ENCODE data around the gene EIF4EBP2. TPM values are rescaled to one million over a fixed set of nuclear protein-coding genes. Genes with fewer than 3 reads are reported as not detected.

EIF4EBP2 gene
- polyA plus RNA-seq, 1 of the 3 experiments (the other 2 are of a cell fraction), result 9.9 TPM

DNA sequence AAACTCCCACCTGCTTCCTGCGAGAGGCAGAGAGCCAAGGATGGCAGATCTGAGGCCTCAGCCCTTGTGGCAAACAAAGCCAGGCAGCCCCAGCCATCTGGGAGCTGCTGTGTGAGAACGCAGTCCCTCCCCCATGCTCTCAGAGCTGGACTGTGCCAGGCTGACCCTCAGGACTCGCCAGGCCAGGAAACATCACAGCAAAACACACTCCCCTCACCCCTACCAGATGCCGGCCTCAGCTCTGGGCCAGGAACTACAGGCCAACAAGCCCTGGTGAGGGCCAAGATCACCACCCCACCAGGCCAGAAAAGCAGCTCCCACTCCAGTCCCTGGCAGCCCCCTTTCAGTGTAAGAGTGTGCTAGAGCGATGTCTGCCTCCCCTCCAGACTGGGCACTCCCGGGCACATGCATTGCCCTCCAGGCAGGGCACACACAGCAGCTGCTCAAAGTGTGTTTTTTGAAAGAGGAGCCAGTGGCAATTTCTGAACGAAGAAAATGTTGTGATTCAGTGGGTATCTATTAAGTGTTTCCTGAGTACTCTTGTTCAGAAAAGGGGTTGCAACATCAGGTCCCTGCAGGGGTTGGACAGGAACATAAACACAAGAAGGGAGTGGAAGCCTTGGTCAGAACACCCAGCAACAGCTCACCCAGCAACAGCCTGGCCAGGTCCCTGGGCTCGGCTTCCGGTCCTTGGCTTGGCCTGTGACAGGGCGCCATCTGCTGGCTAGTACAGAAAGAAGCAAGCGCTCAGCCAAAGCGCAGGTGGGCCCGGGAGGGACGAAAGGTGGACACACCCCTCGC is 39.8 kb upstream of the EIF4EBP2 start:
- Histone ChIP-seq H3K9ac (no peak overlapping the region), H3F3A (replicated peaks; ENCODE audit: insufficient read depth) (no peaks in the 10 kb centered on the region), H3K27me3 (ENCODE audit: insufficient read depth) (no peaks in the 10 kb centered on the region), H3K4me2 (peak overlapping the region; percentile 58; the same call in 1 of the 2 replicates), H3K4me1 (ENCODE audit: control insufficient read depth in 1 of 2, insufficient read depth in 2 of 2, low read depth in 1 of 2, low read length in 1 of 2) (peaks cover 6 to 15% of the 10 kb centered on the region in 2 experiments; a peak in 3 of 4 replicates), H3K27ac (ENCODE audit: low read depth in 2 of 2, low read length in 1 of 2) (peak overlapping the region; percentile 60 to 96), H3K36me3 (replicated peaks in 1 of 2; ENCODE audit: control insufficient read depth in 1 of 2, insufficient read depth in 2 of 2, low read length in 1 of 2) (no peaks in the 10 kb centered on the region), H3K9me2 (no peaks in the 10 kb centered on the region), H3K9me3 (no peaks in the 10 kb centered on the region), H3K79me2 (ENCODE audit: insufficient read depth) (no peaks in the 10 kb centered on the region), H4K20me1 (ENCODE audit: insufficient read depth) (no peaks in the 10 kb centered on the region), H3K4me3 (ENCODE audit: low read depth in 2 of 2, low read length in 1 of 2) (peak overlapping the region in 1 of 2 experiments; percentile 14; a peak in 1 of 4 replicates), H2AFZ (ENCODE audit: low read depth) (peak overlapping the region; percentile 82)
- ChIA-PET POLR2A (interaction anchor here (0.6 to 1.9 kb wide), 15 partner anchors 9 to 608 kb away, joined by 3 to 26 read pairs (median 5); partner anchors contain the start of genes EIF4EBP2, LRRC20, PPA1 and SAR1A), CTCF (interaction anchor here (0.6 to 9.0 kb wide), 67 partner anchors 10 to 465 kb away, joined by 3 to 214 read pairs (median 4); partner anchors contain the start of genes EIF4EBP2, LRRC20, NPFFR1 and PPA1)
- 24% methylated on average over 13 of the region's 15 CpGs for WGBS (ENCODE audit: low lambda C conversion rate)
- peak; percentile 88 for DNase-seq
- TF ChIP-seq MEF2A (IDR thresholded peaks at IDR 0.05; ENCODE audit: borderline replicate concordance, low read depth) (no peak), TAF1 (IDR thresholded peaks at IDR 0.05; ENCODE audit: borderline replicate concordance, low read depth, low read length) (0 out of 2 replicates have a peak, but pooled peaks have one; percentile 26), MXI1 (IDR thresholded peaks at IDR 0.05; ENCODE audit: low read depth, low read length) (no peak; the same call in 1 of the 2 replicates), NRF1 (IDR thresholded peaks at IDR 0.05; ENCODE audit: low read depth, low read length) (peak; percentile 20; the same call in 1 of the 2 replicates), RXRA (IDR thresholded peaks at IDR 0.05; ENCODE audit: borderline replicate concordance, low read depth) (no peak), NFIC (IDR thresholded peaks at IDR 0.05; ENCODE audit: borderline replicate concordance) (no peak), YY1 (IDR thresholded peaks at IDR 0.05; ENCODE audit: low read depth) (no peak), TEAD4 (IDR thresholded peaks at IDR 0.05; ENCODE audit: borderline replicate concordance, insufficient read depth) (no peak), GABPA (IDR thresholded peaks at IDR 0.05; ENCODE audit: low read depth) (peak; percentile 36; the same call in 1 of the 2 replicates), FOSL2 (IDR thresholded peaks at IDR 0.05; ENCODE audit: borderline replicate concordance, low read depth) (no peak), RFX5 (IDR thresholded peaks at IDR 0.05; ENCODE audit: low read length) (peak; percentile 95), ELF1 (IDR thresholded peaks at IDR 0.05) (peak; percentile 61), JUND (IDR thresholded peaks at IDR 0.05) (no peak), CHD2 (IDR thresholded peaks at IDR 0.05; ENCODE audit: low read length, partially characterized antibody) (peak; percentile 93), SMC3 (IDR thresholded peaks at IDR 0.05; ENCODE audit: low read depth, low read length) (peak; percentile 97), EP300 (IDR thresholded peaks at IDR 0.05; ENCODE audit: borderline replicate concordance in 1 of 2, low read depth in 1 of 2, low read length in 1 of 2) (peak; percentile 6 to 77; a peak in 2 of 4 replicates), RCOR1 (IDR thresholded peaks at IDR 0.05; ENCODE audit: low read length) (peak; percentile 55; the same call in 1 of the 2 replicates)
- TF ChIP-seq, protein P1, sequence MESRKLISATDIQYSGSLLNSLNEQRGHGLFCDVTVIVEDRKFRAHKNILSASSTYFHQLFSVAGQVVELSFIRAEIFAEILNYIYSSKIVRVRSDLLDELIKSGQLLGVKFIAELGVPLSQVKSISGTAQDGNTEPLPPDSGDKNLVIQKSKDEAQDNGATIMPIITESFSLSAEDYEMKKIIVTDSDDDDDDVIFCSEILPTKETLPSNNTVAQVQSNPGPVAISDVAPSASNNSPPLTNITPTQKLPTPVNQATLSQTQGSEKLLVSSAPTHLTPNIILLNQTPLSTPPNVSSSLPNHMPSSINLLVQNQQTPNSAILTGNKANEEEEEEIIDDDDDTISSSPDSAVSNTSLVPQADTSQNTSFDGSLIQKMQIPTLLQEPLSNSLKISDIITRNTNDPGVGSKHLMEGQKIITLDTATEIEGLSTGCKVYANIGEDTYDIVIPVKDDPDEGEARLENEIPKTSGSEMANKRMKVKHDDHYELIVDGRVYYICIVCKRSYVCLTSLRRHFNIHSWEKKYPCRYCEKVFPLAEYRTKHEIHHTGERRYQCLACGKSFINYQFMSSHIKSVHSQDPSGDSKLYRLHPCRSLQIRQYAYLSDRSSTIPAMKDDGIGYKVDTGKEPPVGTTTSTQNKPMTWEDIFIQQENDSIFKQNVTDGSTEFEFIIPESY (IDR thresholded peaks at IDR 0.05; ENCODE audit: borderline replicate concordance, low read depth), result no peak
- TF ChIP-seq, protein P2, sequence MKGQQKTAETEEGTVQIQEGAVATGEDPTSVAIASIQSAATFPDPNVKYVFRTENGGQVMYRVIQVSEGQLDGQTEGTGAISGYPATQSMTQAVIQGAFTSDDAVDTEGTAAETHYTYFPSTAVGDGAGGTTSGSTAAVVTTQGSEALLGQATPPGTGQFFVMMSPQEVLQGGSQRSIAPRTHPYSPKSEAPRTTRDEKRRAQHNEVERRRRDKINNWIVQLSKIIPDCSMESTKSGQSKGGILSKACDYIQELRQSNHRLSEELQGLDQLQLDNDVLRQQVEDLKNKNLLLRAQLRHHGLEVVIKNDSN (IDR thresholded peaks at IDR 0.05; ENCODE audit: borderline replicate concordance, low read depth), result no peak
- TF ChIP-seq, protein P3, sequence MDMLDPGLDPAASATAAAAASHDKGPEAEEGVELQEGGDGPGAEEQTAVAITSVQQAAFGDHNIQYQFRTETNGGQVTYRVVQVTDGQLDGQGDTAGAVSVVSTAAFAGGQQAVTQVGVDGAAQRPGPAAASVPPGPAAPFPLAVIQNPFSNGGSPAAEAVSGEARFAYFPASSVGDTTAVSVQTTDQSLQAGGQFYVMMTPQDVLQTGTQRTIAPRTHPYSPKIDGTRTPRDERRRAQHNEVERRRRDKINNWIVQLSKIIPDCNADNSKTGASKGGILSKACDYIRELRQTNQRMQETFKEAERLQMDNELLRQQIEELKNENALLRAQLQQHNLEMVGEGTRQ (IDR thresholded peaks at IDR 0.05; ENCODE audit: borderline replicate concordance, low read depth, low read length), result no peak
- TF ChIP-seq, protein P4, sequence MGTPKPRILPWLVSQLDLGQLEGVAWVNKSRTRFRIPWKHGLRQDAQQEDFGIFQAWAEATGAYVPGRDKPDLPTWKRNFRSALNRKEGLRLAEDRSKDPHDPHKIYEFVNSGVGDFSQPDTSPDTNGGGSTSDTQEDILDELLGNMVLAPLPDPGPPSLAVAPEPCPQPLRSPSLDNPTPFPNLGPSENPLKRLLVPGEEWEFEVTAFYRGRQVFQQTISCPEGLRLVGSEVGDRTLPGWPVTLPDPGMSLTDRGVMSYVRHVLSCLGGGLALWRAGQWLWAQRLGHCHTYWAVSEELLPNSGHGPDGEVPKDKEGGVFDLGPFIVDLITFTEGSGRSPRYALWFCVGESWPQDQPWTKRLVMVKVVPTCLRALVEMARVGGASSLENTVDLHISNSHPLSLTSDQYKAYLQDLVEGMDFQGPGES (IDR thresholded peaks at IDR 0.05; ENCODE audit: low read depth, low read length), result no peak
- TF ChIP-seq, protein P5, sequence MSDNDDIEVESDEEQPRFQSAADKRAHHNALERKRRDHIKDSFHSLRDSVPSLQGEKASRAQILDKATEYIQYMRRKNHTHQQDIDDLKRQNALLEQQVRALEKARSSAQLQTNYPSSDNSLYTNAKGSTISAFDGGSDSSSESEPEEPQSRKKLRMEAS (IDR thresholded peaks at IDR 0.05; ENCODE audit: low read depth), result 0 out of 2 replicates have a peak, but pooled peaks have one; percentile 26
- TF ChIP-seq, protein P6, sequence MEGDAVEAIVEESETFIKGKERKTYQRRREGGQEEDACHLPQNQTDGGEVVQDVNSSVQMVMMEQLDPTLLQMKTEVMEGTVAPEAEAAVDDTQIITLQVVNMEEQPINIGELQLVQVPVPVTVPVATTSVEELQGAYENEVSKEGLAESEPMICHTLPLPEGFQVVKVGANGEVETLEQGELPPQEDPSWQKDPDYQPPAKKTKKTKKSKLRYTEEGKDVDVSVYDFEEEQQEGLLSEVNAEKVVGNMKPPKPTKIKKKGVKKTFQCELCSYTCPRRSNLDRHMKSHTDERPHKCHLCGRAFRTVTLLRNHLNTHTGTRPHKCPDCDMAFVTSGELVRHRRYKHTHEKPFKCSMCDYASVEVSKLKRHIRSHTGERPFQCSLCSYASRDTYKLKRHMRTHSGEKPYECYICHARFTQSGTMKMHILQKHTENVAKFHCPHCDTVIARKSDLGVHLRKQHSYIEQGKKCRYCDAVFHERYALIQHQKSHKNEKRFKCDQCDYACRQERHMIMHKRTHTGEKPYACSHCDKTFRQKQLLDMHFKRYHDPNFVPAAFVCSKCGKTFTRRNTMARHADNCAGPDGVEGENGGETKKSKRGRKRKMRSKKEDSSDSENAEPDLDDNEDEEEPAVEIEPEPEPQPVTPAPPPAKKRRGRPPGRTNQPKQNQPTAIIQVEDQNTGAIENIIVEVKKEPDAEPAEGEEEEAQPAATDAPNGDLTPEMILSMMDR (IDR thresholded peaks at IDR 0.05), result peak; percentile 92
- TF ChIP-seq, protein P7, sequence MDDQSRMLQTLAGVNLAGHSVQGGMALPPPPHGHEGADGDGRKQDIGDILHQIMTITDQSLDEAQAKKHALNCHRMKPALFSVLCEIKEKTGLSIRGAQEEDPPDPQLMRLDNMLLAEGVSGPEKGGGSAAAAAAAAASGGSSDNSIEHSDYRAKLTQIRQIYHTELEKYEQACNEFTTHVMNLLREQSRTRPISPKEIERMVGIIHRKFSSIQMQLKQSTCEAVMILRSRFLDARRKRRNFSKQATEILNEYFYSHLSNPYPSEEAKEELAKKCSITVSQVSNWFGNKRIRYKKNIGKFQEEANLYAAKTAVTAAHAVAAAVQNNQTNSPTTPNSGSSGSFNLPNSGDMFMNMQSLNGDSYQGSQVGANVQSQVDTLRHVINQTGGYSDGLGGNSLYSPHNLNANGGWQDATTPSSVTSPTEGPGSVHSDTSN (IDR thresholded peaks at IDR 0.05), result no peak
